ENCODE results near the gene CUBN.

The CUBN gene

GRCh38 chr10:17006631-17007417, 122.8 kb downstream of the CUBN start:
- no peak for DNase-seq

GRCh38 chr10:17005621-17006566, 123.7 kb downstream of the CUBN start:
- no peak for DNase-seq

GRCh38 chr10:17004801-17005380, 124.7 kb downstream of the CUBN start:
- DNase-seq: no peak

GRCh38 chr10:17003651-17004286, 125.8 kb downstream of the CUBN start:
- DNase-seq: no peak

GRCh38 chr10:17003151-17003550, 126.5 kb downstream of the CUBN start:
- no peak for DNase-seq

GRCh38 chr10:17001961-17002749, 127.5 kb downstream of the CUBN start:
- DNase-seq: no peak

- DNase-seq: no peak
Observed at GRCh38 chr10:17001297-17001744, 128.3 kb downstream of the CUBN start.

- no peak for DNase-seq
Observed at GRCh38 chr10:16999665-17000451, 129.8 kb downstream of the CUBN start.

- no peak for DNase-seq
Observed at GRCh38 chr10:16996530-16996964, 133.1 kb downstream of the CUBN start.

- DNase-seq: no peak
Observed at GRCh38 chr10:16995867-16996529, 133.6 kb downstream of the CUBN start.

GRCh38 chr10:16993186-16993585, 136.4 kb downstream of the CUBN start:
- DNase-seq: no peak

- DNase-seq: no peak
Observed at GRCh38 chr10:16992611-16993119, 136.9 kb downstream of the CUBN start.

- no peak for DNase-seq
Observed at GRCh38 chr10:16991011-16991410, 138.6 kb downstream of the CUBN start.

GRCh38 chr10:16989826-16990293, 139.8 kb downstream of the CUBN start:
- no peak for DNase-seq

GRCh38 chr10:16988900-16989299, 140.7 kb downstream of the CUBN start:
- DNase-seq: no peak

GRCh38 chr10:16987976-16988610, 141.5 kb downstream of the CUBN start:
- no peak for DNase-seq

- DNase-seq: no peak
Observed at GRCh38 chr10:16987206-16987621, 142.4 kb downstream of the CUBN start.

- no peak for DNase-seq
Observed at GRCh38 chr10:16986406-16987205, 143.0 kb downstream of the CUBN start.

GRCh38 chr10:16986082-16986405, 143.6 kb downstream of the CUBN start:
- DNase-seq: no peak
